GM18909 (cell line): ENCODE measurements around the gene ARHGEF16.

ENCODE experiments used
- ATAC-seq: cut with Tn5 transposase; IDR thresholded peaks from one replicate; pipeline ENCODE4 v1.9.1; 2021; ENCODE audit warnings: mild to moderate bottlenecking; ENCODE audit not compliant: unreplicated experiment, poor library complexity

ARHGEF16 gene

GRCh38 chr1:3465091-3465934 lies 10.8 kb downstream of the ARHGEF16 start:
- ATAC-seq = no peak

GRCh38 chr1:3465935-3466321 lies 11.5 kb downstream of the ARHGEF16 start:
- no peak for ATAC-seq

GRCh38 chr1:3466366-3467075 lies 12.1 kb downstream of the ARHGEF16 start:
- no peak for ATAC-seq

GRCh38 chr1:3467096-3468036 lies 12.9 kb downstream of the ARHGEF16 start:
- ATAC-seq = no peak

GRCh38 chr1:3468236-3469103 lies 14.0 kb downstream of the ARHGEF16 start:
- no peak for ATAC-seq

- ATAC-seq = no peak
Observed at GRCh38 chr1:3469104-3469848, 14.8 kb downstream of the ARHGEF16 start.

GRCh38 chr1:3469849-3470649 lies 15.6 kb downstream of the ARHGEF16 start:
- no peak for ATAC-seq

- ATAC-seq = no peak
Observed at GRCh38 chr1:3470650-3471355, 16.3 kb downstream of the ARHGEF16 start.

GRCh38 chr1:3471356-3472087 lies 17.1 kb downstream of the ARHGEF16 start:
- ATAC-seq = no peak

- ATAC-seq = no peak
Observed at GRCh38 chr1:3472088-3472850, 17.8 kb downstream of the ARHGEF16 start.

- no peak for ATAC-seq
Observed at GRCh38 chr1:3472906-3473305, 18.4 kb downstream of the ARHGEF16 start.

GRCh38 chr1:3473381-3473844 lies 18.9 kb downstream of the ARHGEF16 start:
- no peak for ATAC-seq

- no peak for ATAC-seq
Observed at GRCh38 chr1:3474016-3474415, 19.6 kb downstream of the ARHGEF16 start.

- no peak for ATAC-seq
Observed at GRCh38 chr1:3474421-3474820, 20.0 kb downstream of the ARHGEF16 start.

GRCh38 chr1:3475839-3476573 lies 21.5 kb downstream of the ARHGEF16 start:
- no peak for ATAC-seq
